Body of pancreas (tissue), 4 donors: ENCODE measurements around the gene PBX1. TPM values are rescaled to one million over a fixed set of nuclear protein-coding genes. Genes with fewer than 3 reads are reported as not detected.
A peak's percentile ranks its signal among the peaks of the same experiment; 100 is the strongest.

Experiments
- ATAC-seq: fragments of 150-250 bp; one replicate; pipeline ENCODE4 v1.9.1; 2016
- DNase-seq, 4 donors: peaks; one replicate each; pipeline ENCODE4 v3.0.0-alpha.2; 2019
- H3K27ac ChIP-seq, 4 donors: fragments of 200-600 bp; sonication (generic); 1 replicate in 3 of 4; 2 replicates in 1 of 4; pipeline versions ENCODE4 v1.5.1 to v1.6.1; 2016 to 2019; ENCODE audit warnings: mild to moderate bottlenecking in 1 of 4, mixed read lengths in 1 of 4, moderate library complexity in 1 of 4
- H3K27me3 ChIP-seq, 2 donors: fragments of 200-600 bp; sonication (generic); one replicate each; pipeline ENCODE4 v1.6.0; 2016; ENCODE audit warnings: mild to moderate bottlenecking in 1 of 2
- H3K36me3 ChIP-seq, 2 donors: fragments of 200-600 bp; sonication (generic); replicated peaks in 1 of 2; 2 replicates each; pipeline ENCODE4 v1.5.1; 2016; ENCODE audit warnings: low read depth in 2 of 2; ENCODE audit not compliant: insufficient read depth in 1 of 2
- H3K4me1 ChIP-seq: fragments of 200-600 bp; sonication (generic); one replicate; pipeline ENCODE4 v1.6.0; 2016
- H3K4me3 ChIP-seq, 2 donors: fragments of 200-600 bp; sonication (generic); 1 replicate in 1 of 2; 2 replicates in 1 of 2; pipeline ENCODE4 v1.5.1; 2016 to 2019
- H3K9me3 ChIP-seq, 3 donors: fragments of 200-600 bp; sonication (generic); 1 replicate in 2 of 3; 2 replicates in 1 of 3; pipeline ENCODE4 v1.5.1; 2016
- CTCF ChIP-seq, 7 experiments: fragments of 450-650 bp in 4 of 7; fragments of 200-600 bp in 3 of 7; sonication (generic) in 3 of 7; IDR thresholded peaks; one replicate each; pipeline ENCODE4 v1.5.1; 2016 to 2019; ENCODE audit warnings: antibody characterized with exemption in 7 of 7
- POLR2A ChIP-seq, 3 donors: fragments of 450-650 bp; IDR thresholded peaks; one replicate each; pipeline ENCODE4 v1.6.1; 2016; ENCODE audit warnings: antibody characterized with exemption in 3 of 3, mild to moderate bottlenecking in 2 of 3
- WGBS, 2 donors: methylation state at CpG; one replicate each; pipeline ENCODE4 v1.1.5; 2017; 5-methylcytosine and 5-hydroxymethylcytosine counted together
- intact Hi-C: fragments of 100-400 bp; cut with DNase I; formaldehyde crosslinking; loops from one replicate; pipeline ENCODE4 v1.15.1; 2023
- total RNA-seq, 2 donors: library from RNA; depleted of rRNA; stranded (reverse); fragments of >200 nt; gene quantifications; one replicate each; pipeline ENCODE4 v1.1.0, GENCODE V29; 2016

The PBX1 gene
- total RNA-seq, 2 donors from 2014 or later: 83.1 to 111 TPM

- H3K36me3 ChIP-seq: no peaks in the 10 kb centered on the region
- peaks cover 66% of the 10 kb centered on the region for H3K4me1 ChIP-seq
- H3K27ac ChIP-seq: peak overlapping the region in 3 of 4 donors; percentile 13 to 53 (median 32)
- DNase-seq: no peak
- WGBS, 2 donors: 58 to 83% methylated on average over 11 of the region's 11 CpGs
- no peak overlapping the region for H3K4me3 ChIP-seq
- no peaks in the 10 kb centered on the region for H3K9me3 ChIP-seq
- ATAC-seq: no peak
- H3K27me3 ChIP-seq: no peaks in the 10 kb centered on the region
- intact Hi-C loops: no loop called here
- TF ChIP-seq POLR2A (IDR thresholded peaks at IDR 0.05) (no peak), CTCF (IDR thresholded peaks at IDR 0.05) (no peak)
Measured at GRCh38 chr1:164688791-164689190, 129.8 kb downstream of the PBX1 start.

- no peak for TF ChIP-seq CTCF (IDR thresholded peaks at IDR 0.05)
- no peak for TF ChIP-seq POLR2A (IDR thresholded peaks at IDR 0.05)
- no peak for DNase-seq
- intact Hi-C loops: no loop called here
- 79 to 80% methylated on average over 13 of the region's 13 CpGs for WGBS, 2 donors
- Histone ChIP-seq H3K4me1 (peaks cover 66% of the 10 kb centered on the region), H3K4me3 (no peak overlapping the region), H3K36me3 (no peaks in the 10 kb centered on the region), H3K9me3 (no peaks in the 10 kb centered on the region), H3K27me3 (no peaks in the 10 kb centered on the region), H3K27ac (peak overlapping the region in 1 of 4 donors; percentile 9)
- ATAC-seq: no peak
Measured at GRCh38 chr1:164689672-164690511, 130.9 kb downstream of the PBX1 start.

- Histone ChIP-seq H3K9me3 (no peaks in the 10 kb centered on the region), H3K36me3 (no peaks in the 10 kb centered on the region), H3K4me1 (peaks cover 56% of the 10 kb centered on the region), H3K27me3 (no peaks in the 10 kb centered on the region), H3K4me3 (no peak overlapping the region), H3K27ac (peak overlapping the region in 2 of 4 donors; percentile 17 to 30)
- DNase-seq (no peak), ATAC-seq (no peak)
- TF ChIP-seq CTCF (IDR thresholded peaks at IDR 0.05) (no peak), POLR2A (IDR thresholded peaks at IDR 0.05) (no peak)
- intact Hi-C loops: no loop called here
- WGBS, 2 donors: 84 to 90% methylated on average over 2 of the region's 2 CpGs
Measured at GRCh38 chr1:164692420-164692819, 133.4 kb downstream of the PBX1 start.

- ATAC-seq (peak; percentile 77), DNase-seq (peak in 2 of 4 donors; percentile 50 to 51)
- 36 to 50% methylated on average over 4 of the region's 4 CpGs for WGBS, 2 donors
Measured at GRCh38 chr1:164693564-164694359, 134.8 kb downstream of the PBX1 start.

More at GRCh38 chr1:164693564-164694359, 134.8 kb downstream of the PBX1 start:
- Histone ChIP-seq H3K27ac (peak overlapping the region; percentile 6 to 51 (median 40)), H3K4me3 (no peak overlapping the region), H3K27me3 (no peaks in the 10 kb centered on the region), H3K36me3 (no peaks in the 10 kb centered on the region), H3K4me1 (peaks cover 45% of the 10 kb centered on the region), H3K9me3 (no peaks in the 10 kb centered on the region)
- intact Hi-C loops: no loop called here
- no peak for TF ChIP-seq POLR2A (IDR thresholded peaks at IDR 0.05)
- no peak for TF ChIP-seq CTCF (IDR thresholded peaks at IDR 0.05)
